Measurements from ENCODE around the gene ASF1B. TPM values are rescaled to one million over a fixed set of nuclear protein-coding genes. Genes with fewer than 3 reads are reported as not detected.

The ASF1B gene
- total and polyA plus RNA-seq, 2 donors from 2014 or later = 0.49 to 1.8 TPM

DNA sequence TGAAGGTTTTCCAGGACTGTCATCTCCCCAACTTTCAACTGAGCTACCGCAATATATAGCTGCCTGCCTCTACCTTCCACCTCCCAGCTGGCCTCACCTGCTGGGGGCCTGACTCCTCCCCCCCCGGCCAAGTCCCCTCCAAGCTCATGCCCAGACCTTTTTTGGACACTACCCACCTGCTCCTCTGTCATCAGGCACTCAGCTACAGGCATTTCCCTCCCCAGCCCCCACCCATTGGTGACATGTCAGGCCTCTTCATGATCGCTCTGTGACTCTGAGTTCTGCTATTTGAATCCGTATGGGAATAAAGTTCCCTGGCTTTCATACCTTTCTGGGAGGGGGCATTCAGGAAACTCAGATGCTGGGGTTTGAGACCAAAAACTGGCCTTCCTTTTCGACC is 20.6 kb downstream of the ASF1B start:
- DNase-seq (no peak), FAIRE-seq (no peak)
- no peaks in the 10 kb centered on the region for H3K36me3 ChIP-seq (ENCODE audit: control insufficient read depth in 2 of 3, insufficient read depth in 3 of 3, low read length in 3 of 3)
- no peak overlapping the region for H3K9ac ChIP-seq (ENCODE audit: low read length in 3 of 3)
- intact Hi-C loops (cut with DNase I) = no loop called here
- no peaks in the 10 kb centered on the region for H3K27me3 ChIP-seq (ENCODE audit: control insufficient read depth, insufficient read depth, low read length)
- H3K27ac ChIP-seq (ENCODE audit: low read depth in 2 of 2, low read length in 2 of 2) = no peak overlapping the region
- H3K4me1 ChIP-seq (ENCODE audit: control insufficient read depth in 2 of 3, insufficient read depth in 2 of 3, low read depth in 1 of 3, low read length in 3 of 3) = peaks cover 0 to 49% (median 37%) of the 10 kb centered on the region in 3 donors
- no peak overlapping the region for H3K4me3 ChIP-seq (ENCODE audit: low read length in 3 of 3)
- no peaks in the 10 kb centered on the region for H3K9me3 ChIP-seq (ENCODE audit: control insufficient read depth in 2 of 3, insufficient read depth in 1 of 3, low read length in 3 of 3)
- TF ChIP-seq, protein P1, sequence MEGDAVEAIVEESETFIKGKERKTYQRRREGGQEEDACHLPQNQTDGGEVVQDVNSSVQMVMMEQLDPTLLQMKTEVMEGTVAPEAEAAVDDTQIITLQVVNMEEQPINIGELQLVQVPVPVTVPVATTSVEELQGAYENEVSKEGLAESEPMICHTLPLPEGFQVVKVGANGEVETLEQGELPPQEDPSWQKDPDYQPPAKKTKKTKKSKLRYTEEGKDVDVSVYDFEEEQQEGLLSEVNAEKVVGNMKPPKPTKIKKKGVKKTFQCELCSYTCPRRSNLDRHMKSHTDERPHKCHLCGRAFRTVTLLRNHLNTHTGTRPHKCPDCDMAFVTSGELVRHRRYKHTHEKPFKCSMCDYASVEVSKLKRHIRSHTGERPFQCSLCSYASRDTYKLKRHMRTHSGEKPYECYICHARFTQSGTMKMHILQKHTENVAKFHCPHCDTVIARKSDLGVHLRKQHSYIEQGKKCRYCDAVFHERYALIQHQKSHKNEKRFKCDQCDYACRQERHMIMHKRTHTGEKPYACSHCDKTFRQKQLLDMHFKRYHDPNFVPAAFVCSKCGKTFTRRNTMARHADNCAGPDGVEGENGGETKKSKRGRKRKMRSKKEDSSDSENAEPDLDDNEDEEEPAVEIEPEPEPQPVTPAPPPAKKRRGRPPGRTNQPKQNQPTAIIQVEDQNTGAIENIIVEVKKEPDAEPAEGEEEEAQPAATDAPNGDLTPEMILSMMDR (IDR thresholded peaks at IDR 0.05; ENCODE audit: borderline replicate concordance, extremely low read depth, insufficient read depth) = no peak

DNA sequence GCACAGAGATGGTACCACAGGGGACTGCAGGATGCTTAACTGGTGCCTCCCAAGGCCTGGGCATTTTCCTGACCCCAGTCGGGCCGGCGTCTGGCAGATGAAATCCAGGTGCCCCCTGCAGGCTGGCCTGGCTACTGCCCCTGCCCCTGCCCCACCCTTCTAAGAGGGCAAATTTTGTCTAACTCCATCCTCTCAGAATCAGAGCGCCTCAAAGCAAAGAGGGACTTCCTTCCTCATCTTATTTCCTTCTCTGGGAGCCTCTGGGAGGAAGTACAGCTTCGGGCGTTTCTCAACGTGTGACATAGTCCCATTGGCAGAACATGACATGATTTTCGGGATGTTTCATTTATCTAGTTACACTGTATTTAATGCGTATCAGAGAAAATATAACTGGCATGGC is 21.5 kb downstream of the ASF1B start:
- no peak overlapping the region for H3K9ac ChIP-seq (ENCODE audit: low read length in 3 of 3)
- no peaks in the 10 kb centered on the region for H3K27me3 ChIP-seq (ENCODE audit: control insufficient read depth, insufficient read depth, low read length)
- H3K4me1 ChIP-seq (ENCODE audit: control insufficient read depth in 2 of 3, insufficient read depth in 2 of 3, low read depth in 1 of 3, low read length in 3 of 3) = peaks cover 0 to 48% (median 36%) of the 10 kb centered on the region in 3 donors
- DNase-seq (no peak), FAIRE-seq (no peak)
- H3K27ac ChIP-seq (ENCODE audit: low read depth in 2 of 2, low read length in 2 of 2) = peak overlapping the region in 1 of 2 donors; percentile 11
- H3K36me3 ChIP-seq (ENCODE audit: control insufficient read depth in 2 of 3, insufficient read depth in 3 of 3, low read length in 3 of 3) = no peaks in the 10 kb centered on the region
- H3K4me3 ChIP-seq (ENCODE audit: low read length in 3 of 3) = no peak overlapping the region
- intact Hi-C loops (cut with DNase I) = no loop called here
- no peaks in the 10 kb centered on the region for H3K9me3 ChIP-seq (ENCODE audit: control insufficient read depth in 2 of 3, insufficient read depth in 1 of 3, low read length in 3 of 3)
- TF ChIP-seq, protein P1 (IDR thresholded peaks at IDR 0.05; ENCODE audit: borderline replicate concordance, extremely low read depth, insufficient read depth) = peak; percentile 32

DNA sequence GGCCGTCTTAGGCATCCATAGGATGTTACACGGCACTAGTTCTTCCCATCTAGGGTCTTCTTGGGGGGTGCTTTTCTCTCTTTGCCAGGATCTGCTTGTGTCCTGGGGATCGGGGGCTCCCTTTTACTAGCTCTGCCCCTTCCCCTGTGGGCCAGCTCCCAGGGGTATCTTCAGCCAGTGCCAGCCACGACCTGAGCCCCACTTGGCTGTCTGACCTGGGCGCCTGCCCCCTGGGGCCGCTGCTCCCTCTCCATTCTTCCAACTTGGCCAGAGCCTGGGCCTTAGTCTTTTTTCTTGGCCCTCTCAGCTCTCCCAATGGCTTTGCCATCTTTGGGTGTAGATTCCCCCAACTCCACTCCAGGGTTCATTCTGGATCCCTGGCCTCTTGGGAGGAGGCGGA is 21.9 kb downstream of the ASF1B start:
- Histone ChIP-seq H3K9me3 (ENCODE audit: control insufficient read depth in 2 of 3, insufficient read depth in 1 of 3, low read length in 3 of 3) (no peaks in the 10 kb centered on the region), H3K27ac (ENCODE audit: low read depth in 2 of 2, low read length in 2 of 2) (peak overlapping the region in 1 of 2 donors; percentile 11), H3K4me1 (ENCODE audit: control insufficient read depth in 2 of 3, insufficient read depth in 2 of 3, low read depth in 1 of 3, low read length in 3 of 3) (peaks cover 0 to 44% (median 32%) of the 10 kb centered on the region in 3 donors), H3K36me3 (ENCODE audit: control insufficient read depth in 2 of 3, insufficient read depth in 3 of 3, low read length in 3 of 3) (no peaks in the 10 kb centered on the region), H3K4me3 (ENCODE audit: low read length in 3 of 3) (no peak overlapping the region), H3K27me3 (ENCODE audit: control insufficient read depth, insufficient read depth, low read length) (no peaks in the 10 kb centered on the region), H3K9ac (ENCODE audit: low read length in 3 of 3) (no peak overlapping the region)
- no peak for FAIRE-seq
- DNase-seq = no peak
- intact Hi-C loops (cut with DNase I) = no loop called here
- TF ChIP-seq, protein P1 (IDR thresholded peaks at IDR 0.05; ENCODE audit: borderline replicate concordance, extremely low read depth, insufficient read depth) = no peak

All from kidney (tissue), 14 donors.